ENCODE measurements around the gene SPRED3. TPM values are rescaled to one million over a fixed set of nuclear protein-coding genes. Genes with fewer than 3 reads are reported as not detected.
"Not testable (repeated sequence)": the region's sequence is repeated elsewhere in the genome, so short reads cannot be mapped to it uniquely, and the experiment has no call there.

The SPRED3 gene
- total RNA-seq, 2 donors from 2014 or later: 5.3 to 10.0 TPM

GRCh38 chr19:38405276-38405675 is 16.8 kb downstream of the SPRED3 start:
- Histone ChIP-seq H3K9me3 (ENCODE audit: control insufficient read depth, low read length) (no peaks in the 10 kb centered on the region), H3K4me1 (ENCODE audit: control insufficient read depth, insufficient read depth, low read length) (no peaks in the 10 kb centered on the region), H3K27ac (ENCODE audit: low read depth, low read length) (no peak overlapping the region), H3K27me3 (ENCODE audit: control insufficient read depth, insufficient read depth, low read length, poor library complexity, severe bottlenecking) (peaks cover 5% of the 10 kb centered on the region), H3K9ac (ENCODE audit: extremely low read depth, low read length, poor library complexity, severe bottlenecking) (no peak overlapping the region), H3K4me3 (ENCODE audit: low read length) (no peak overlapping the region), H3K36me3 (ENCODE audit: control insufficient read depth, insufficient read depth, low read length) (no peaks in the 10 kb centered on the region)
- H3K9me3 Mint-ChIP-seq: no peaks in the 10 kb centered on the region
- H3K4me1 Mint-ChIP-seq: peaks cover 1% of the 10 kb centered on the region
- H3K27me3 Mint-ChIP-seq (ENCODE audit: insufficient read depth): peaks cover 27% of the 10 kb centered on the region
- DNase-seq: no peak
- no peak overlapping the region for H3K4me3 Mint-ChIP-seq
- H3K36me3 Mint-ChIP-seq (ENCODE audit: low read depth): peaks cover 11% of the 10 kb centered on the region
- no peak overlapping the region for H3K27ac Mint-ChIP-seq
- 92 to 96% methylated on average over 7 to 8 of the region's 8 CpGs for WGBS, 2 experiments (ENCODE audit: insufficient coverage in 1 of 2, insufficient read length in 1 of 2)
- TF ChIP-seq CTCF (conservative IDR thresholded peaks at IDR 0.05): no peak

GRCh38 chr19:38409631-38410133 is 21.2 kb downstream of the SPRED3 start:
- no peak for DNase-seq
- Mint-ChIP-seq H3K27ac (no peak overlapping the region), H3K36me3 (ENCODE audit: low read depth) (peaks cover 11% of the 10 kb centered on the region), H3K27me3 (ENCODE audit: insufficient read depth) (peaks cover 32% of the 10 kb centered on the region), H3K9me3 (no peaks in the 10 kb centered on the region), H3K4me1 (no peaks in the 10 kb centered on the region), H3K4me3 (no peak overlapping the region)
- Histone ChIP-seq H3K27me3 (ENCODE audit: control insufficient read depth, insufficient read depth, low read length, poor library complexity, severe bottlenecking) (peaks cover 20% of the 10 kb centered on the region), H3K4me1 (ENCODE audit: control insufficient read depth, insufficient read depth, low read length) (no peaks in the 10 kb centered on the region), H3K9ac (ENCODE audit: extremely low read depth, low read length, poor library complexity, severe bottlenecking) (no peak overlapping the region), H3K9me3 (ENCODE audit: control insufficient read depth, low read length) (no peaks in the 10 kb centered on the region), H3K27ac (ENCODE audit: low read depth, low read length) (no peak overlapping the region), H3K36me3 (ENCODE audit: control insufficient read depth, insufficient read depth, low read length) (no peaks in the 10 kb centered on the region), H3K4me3 (ENCODE audit: low read length) (no peak overlapping the region)
- no peak for TF ChIP-seq CTCF (conservative IDR thresholded peaks at IDR 0.05)
- WGBS, 2 experiments (ENCODE audit: insufficient coverage in 1 of 2, insufficient read length in 1 of 2): 79 to 93% methylated on average over 7 of the region's 7 CpGs

- H3K27ac Mint-ChIP-seq; H3K9me3 Mint-ChIP-seq; H3K36me3 ChIP-seq (ENCODE audit: control insufficient read depth, insufficient read depth, low read length); H3K4me3 Mint-ChIP-seq; H3K4me1 Mint-ChIP-seq; DNase-seq; H3K36me3 Mint-ChIP-seq (ENCODE audit: low read depth); H3K4me3 ChIP-seq (ENCODE audit: low read length); H3K9ac ChIP-seq (ENCODE audit: extremely low read depth, low read length, poor library complexity, severe bottlenecking); H3K4me1 ChIP-seq (ENCODE audit: control insufficient read depth, insufficient read depth, low read length); H3K9me3 ChIP-seq (ENCODE audit: control insufficient read depth, low read length); H3K27ac ChIP-seq (ENCODE audit: low read depth, low read length): not testable (repeated sequence)
- peaks cover 33% of the 10 kb centered on the region for H3K27me3 Mint-ChIP-seq (ENCODE audit: insufficient read depth)
- WGBS, 2 experiments (ENCODE audit: insufficient coverage in 1 of 2, insufficient read length in 1 of 2): 89 to 98% methylated on average over 5 to 6 of the region's 6 CpGs
- H3K27me3 ChIP-seq (ENCODE audit: control insufficient read depth, insufficient read depth, low read length, poor library complexity, severe bottlenecking): peaks cover 24% of the 10 kb centered on the region
Measured at GRCh38 chr19:38410407-38410806, 21.9 kb downstream of the SPRED3 start.
